Activated naive CD4-positive, alpha-beta T cell treated with anti-CD3 and anti-CD28 coated beads, Interleukin-2, amount 50 U/mL, for 24 hours (primary cell): ENCODE measurements around the gene TUBGCP2.
"Not testable (repeated sequence)": the region's sequence is repeated elsewhere in the genome, so short reads cannot be mapped to it uniquely, and the experiment has no call there.

Experiments used
- H3K27ac Mint-ChIP-seq: one replicate; pipeline ENCODE4 v1.8.0; 2021; ENCODE audit warnings: mild to moderate bottlenecking, mixed read lengths
- H3K27me3 Mint-ChIP-seq: one replicate; pipeline ENCODE4 v1.8.0; 2021; ENCODE audit warnings: mixed read lengths
- H3K36me3 Mint-ChIP-seq: one replicate; pipeline ENCODE4 v1.8.0; 2021; ENCODE audit warnings: mixed read lengths
- H3K4me1 Mint-ChIP-seq: one replicate; pipeline ENCODE4 v1.8.0; 2021; ENCODE audit warnings: mixed read lengths
- H3K4me3 Mint-ChIP-seq: one replicate; pipeline ENCODE4 v1.8.0; 2021; ENCODE audit warnings: mild to moderate bottlenecking, mixed read lengths
- H3K9me3 Mint-ChIP-seq: one replicate; pipeline ENCODE4 v1.8.0; 2021; ENCODE audit warnings: mixed read lengths

The TUBGCP2 gene

GRCh38 chr10:133273534-133274143 is 35.0 kb downstream of the TUBGCP2 start:
- H3K4me3 Mint-ChIP-seq = no peak overlapping the region
- no peak overlapping the region for H3K27ac Mint-ChIP-seq
- H3K36me3 Mint-ChIP-seq = no peaks in the 10 kb centered on the region
- H3K4me1 Mint-ChIP-seq = peaks cover 24% of the 10 kb centered on the region
- no peaks in the 10 kb centered on the region for H3K9me3 Mint-ChIP-seq
- no peaks in the 10 kb centered on the region for H3K27me3 Mint-ChIP-seq

GRCh38 chr10:133272964-133273420 is 35.7 kb downstream of the TUBGCP2 start:
- Mint-ChIP-seq H3K27ac (no peak overlapping the region), H3K27me3 (no peaks in the 10 kb centered on the region), H3K9me3 (no peaks in the 10 kb centered on the region), H3K4me1 (peaks cover 18% of the 10 kb centered on the region), H3K4me3 (no peak overlapping the region), H3K36me3 (no peaks in the 10 kb centered on the region)

- Mint-ChIP-seq H3K4me1 (peaks cover 13% of the 10 kb centered on the region), H3K4me3 (no peak overlapping the region), H3K36me3 (no peaks in the 10 kb centered on the region), H3K9me3 (no peaks in the 10 kb centered on the region), H3K27ac (no peak overlapping the region), H3K27me3 (no peaks in the 10 kb centered on the region)
Measured at GRCh38 chr10:133272301-133272963, 36.2 kb downstream of the TUBGCP2 start.

GRCh38 chr10:133271521-133272300 is 37.0 kb downstream of the TUBGCP2 start:
- H3K4me3 Mint-ChIP-seq = no peak overlapping the region
- H3K27me3 Mint-ChIP-seq = no peaks in the 10 kb centered on the region
- H3K4me1 Mint-ChIP-seq = peaks cover 13% of the 10 kb centered on the region
- no peaks in the 10 kb centered on the region for H3K36me3 Mint-ChIP-seq
- H3K27ac Mint-ChIP-seq = no peak overlapping the region
- H3K9me3 Mint-ChIP-seq = no peaks in the 10 kb centered on the region

- Mint-ChIP-seq H3K36me3 (no peaks in the 10 kb centered on the region), H3K9me3 (no peaks in the 10 kb centered on the region), H3K4me3 (no peak overlapping the region), H3K27ac (no peak overlapping the region), H3K4me1 (peaks cover 9% of the 10 kb centered on the region), H3K27me3 (no peaks in the 10 kb centered on the region)
Measured at GRCh38 chr10:133270773-133271297, 37.8 kb downstream of the TUBGCP2 start.

GRCh38 chr10:133270204-133270603 is 38.5 kb downstream of the TUBGCP2 start:
- H3K27ac Mint-ChIP-seq = no peak overlapping the region
- H3K36me3 Mint-ChIP-seq = no peaks in the 10 kb centered on the region
- H3K4me1 Mint-ChIP-seq = peaks cover 7% of the 10 kb centered on the region
- H3K9me3 Mint-ChIP-seq = no peaks in the 10 kb centered on the region
- H3K4me3 Mint-ChIP-seq = no peak overlapping the region
- H3K27me3 Mint-ChIP-seq = no peaks in the 10 kb centered on the region

GRCh38 chr10:133269367-133269766 is 39.3 kb downstream of the TUBGCP2 start:
- Mint-ChIP-seq H3K9me3 (no peaks in the 10 kb centered on the region), H3K36me3 (no peaks in the 10 kb centered on the region), H3K27ac (no peak overlapping the region), H3K27me3 (no peaks in the 10 kb centered on the region), H3K4me3 (no peak overlapping the region), H3K4me1 (peaks cover 10% of the 10 kb centered on the region)

GRCh38 chr10:133268532-133268931 is 40.1 kb downstream of the TUBGCP2 start:
- Mint-ChIP-seq H3K9me3 (no peaks in the 10 kb centered on the region), H3K27me3 (no peaks in the 10 kb centered on the region), H3K36me3 (no peaks in the 10 kb centered on the region), H3K4me1 (peaks cover 18% of the 10 kb centered on the region), H3K4me3 (no peak overlapping the region), H3K27ac (no peak overlapping the region)

GRCh38 chr10:133267829-133268228 is 40.8 kb downstream of the TUBGCP2 start:
- Mint-ChIP-seq H3K36me3 (no peaks in the 10 kb centered on the region), H3K4me1 (peaks cover 24% of the 10 kb centered on the region), H3K27ac (no peak overlapping the region), H3K27me3 (no peaks in the 10 kb centered on the region), H3K9me3 (no peaks in the 10 kb centered on the region), H3K4me3 (no peak overlapping the region)

- Mint-ChIP-seq H3K27me3 (no peaks in the 10 kb centered on the region), H3K27ac (no peak overlapping the region), H3K4me1 (peaks cover 30% of the 10 kb centered on the region), H3K9me3 (no peaks in the 10 kb centered on the region), H3K4me3 (no peak overlapping the region), H3K36me3 (no peaks in the 10 kb centered on the region)
Measured at GRCh38 chr10:133267293-133267692, 41.4 kb downstream of the TUBGCP2 start.

GRCh38 chr10:133266056-133266795 is 42.4 kb downstream of the TUBGCP2 start:
- H3K4me1 Mint-ChIP-seq = peaks cover 31% of the 10 kb centered on the region
- no peaks in the 10 kb centered on the region for H3K36me3 Mint-ChIP-seq
- no peak overlapping the region for H3K4me3 Mint-ChIP-seq
- no peaks in the 10 kb centered on the region for H3K9me3 Mint-ChIP-seq
- H3K27ac Mint-ChIP-seq = no peak overlapping the region
- H3K27me3 Mint-ChIP-seq = no peaks in the 10 kb centered on the region

- H3K36me3 Mint-ChIP-seq, H3K9me3 Mint-ChIP-seq, H3K27ac Mint-ChIP-seq, H3K27me3 Mint-ChIP-seq, H3K4me3 Mint-ChIP-seq: not testable (repeated sequence)
- peaks cover 43% of the 10 kb centered on the region for H3K4me1 Mint-ChIP-seq
Measured at GRCh38 chr10:133265052-133265451, 43.6 kb downstream of the TUBGCP2 start.

GRCh38 chr10:133264461-133264860 is 44.2 kb downstream of the TUBGCP2 start:
- Mint-ChIP-seq H3K36me3 (no peaks in the 10 kb centered on the region), H3K4me3 (peak overlapping the region; percentile 26), H3K27ac (no peak overlapping the region), H3K4me1 (peaks cover 48% of the 10 kb centered on the region), H3K9me3 (no peaks in the 10 kb centered on the region), H3K27me3 (no peaks in the 10 kb centered on the region)

- H3K4me1 Mint-ChIP-seq = peaks cover 55% of the 10 kb centered on the region
- no peaks in the 10 kb centered on the region for H3K27me3 Mint-ChIP-seq
- no peak overlapping the region for H3K4me3 Mint-ChIP-seq
- no peaks in the 10 kb centered on the region for H3K9me3 Mint-ChIP-seq
- H3K36me3 Mint-ChIP-seq = no peaks in the 10 kb centered on the region
- no peak overlapping the region for H3K27ac Mint-ChIP-seq
Measured at GRCh38 chr10:133263674-133264073, 45.0 kb downstream of the TUBGCP2 start.

GRCh38 chr10:133262696-133263095 is 46.0 kb downstream of the TUBGCP2 start:
- Mint-ChIP-seq H3K4me1 (peaks cover 59% of the 10 kb centered on the region), H3K27me3 (no peaks in the 10 kb centered on the region), H3K27ac (no peak overlapping the region), H3K9me3 (no peaks in the 10 kb centered on the region), H3K36me3 (no peaks in the 10 kb centered on the region), H3K4me3 (peak overlapping the region; percentile 66)
